ENCODE measurements around the gene CACNB1. TPM values are rescaled to one million over a fixed set of nuclear protein-coding genes. Genes with fewer than 3 reads are reported as not detected.

The CACNB1 gene
- total RNA-seq, 1 donor from 2014 or later: 25.5 TPM

DNA sequence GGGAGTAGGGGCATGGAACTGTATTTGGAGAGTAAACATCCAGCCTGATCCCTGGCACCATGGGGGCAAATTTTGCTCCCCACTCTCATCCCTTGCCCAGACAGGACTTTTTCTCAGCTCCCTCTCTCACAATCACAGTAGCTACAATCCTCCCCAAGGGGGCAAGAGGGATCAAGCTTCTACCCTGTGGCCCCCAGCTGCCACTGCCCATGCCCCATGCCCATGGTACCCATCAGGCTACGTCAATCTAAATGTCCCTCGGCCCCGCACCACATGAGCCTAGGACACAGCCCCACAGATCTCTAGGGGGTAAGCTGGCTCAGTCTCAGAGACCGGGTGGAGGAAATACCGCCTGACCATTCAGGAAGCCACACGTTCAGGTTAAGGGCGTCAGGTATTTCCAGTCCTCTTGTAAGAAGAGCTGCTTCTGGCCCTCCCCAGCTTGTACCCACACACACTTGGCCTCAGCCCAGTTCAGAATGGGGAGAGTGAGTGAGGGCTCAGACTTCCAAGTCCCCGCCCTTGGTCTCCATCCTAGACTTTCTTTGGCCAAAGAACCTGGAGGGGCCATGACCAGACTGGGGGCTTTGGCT lies 1.8 kb downstream of the CACNB1 start:
- peak overlapping the region; percentile 80 for H3K4me3 Mint-ChIP-seq (ENCODE audit: unreplicated experiment)
- peaks cover 52% of the 10 kb centered on the region for H3K4me1 Mint-ChIP-seq (ENCODE audit: low read depth)
- H3K27ac Mint-ChIP-seq (ENCODE audit: unreplicated experiment): peak overlapping the region; percentile 83
- no peak for DNase-seq (ENCODE audit: low spot score)
- peaks cover 16% of the 10 kb centered on the region for H3K36me3 Mint-ChIP-seq (ENCODE audit: low read depth)
- no peak for TF ChIP-seq CTCF (IDR thresholded peaks at IDR 0.05)
- H3K27me3 Mint-ChIP-seq (ENCODE audit: low read depth): no peaks in the 10 kb centered on the region
- H3K9me3 Mint-ChIP-seq (ENCODE audit: low read depth): no peaks in the 10 kb centered on the region

GRCh38 chr17:39194985-39195524 lies 2.4 kb downstream of the CACNB1 start:
- peaks cover 48% of the 10 kb centered on the region for H3K4me1 Mint-ChIP-seq (ENCODE audit: low read depth)
- no peaks in the 10 kb centered on the region for H3K27me3 Mint-ChIP-seq (ENCODE audit: low read depth)
- peak overlapping the region; percentile 83 for H3K27ac Mint-ChIP-seq (ENCODE audit: unreplicated experiment)
- peaks cover 14% of the 10 kb centered on the region for H3K36me3 Mint-ChIP-seq (ENCODE audit: low read depth)
- H3K9me3 Mint-ChIP-seq (ENCODE audit: low read depth): no peaks in the 10 kb centered on the region
- DNase-seq (ENCODE audit: low spot score): no peak
- peak overlapping the region; percentile 80 for H3K4me3 Mint-ChIP-seq (ENCODE audit: unreplicated experiment)
- no peak for TF ChIP-seq CTCF (IDR thresholded peaks at IDR 0.05)

DNA sequence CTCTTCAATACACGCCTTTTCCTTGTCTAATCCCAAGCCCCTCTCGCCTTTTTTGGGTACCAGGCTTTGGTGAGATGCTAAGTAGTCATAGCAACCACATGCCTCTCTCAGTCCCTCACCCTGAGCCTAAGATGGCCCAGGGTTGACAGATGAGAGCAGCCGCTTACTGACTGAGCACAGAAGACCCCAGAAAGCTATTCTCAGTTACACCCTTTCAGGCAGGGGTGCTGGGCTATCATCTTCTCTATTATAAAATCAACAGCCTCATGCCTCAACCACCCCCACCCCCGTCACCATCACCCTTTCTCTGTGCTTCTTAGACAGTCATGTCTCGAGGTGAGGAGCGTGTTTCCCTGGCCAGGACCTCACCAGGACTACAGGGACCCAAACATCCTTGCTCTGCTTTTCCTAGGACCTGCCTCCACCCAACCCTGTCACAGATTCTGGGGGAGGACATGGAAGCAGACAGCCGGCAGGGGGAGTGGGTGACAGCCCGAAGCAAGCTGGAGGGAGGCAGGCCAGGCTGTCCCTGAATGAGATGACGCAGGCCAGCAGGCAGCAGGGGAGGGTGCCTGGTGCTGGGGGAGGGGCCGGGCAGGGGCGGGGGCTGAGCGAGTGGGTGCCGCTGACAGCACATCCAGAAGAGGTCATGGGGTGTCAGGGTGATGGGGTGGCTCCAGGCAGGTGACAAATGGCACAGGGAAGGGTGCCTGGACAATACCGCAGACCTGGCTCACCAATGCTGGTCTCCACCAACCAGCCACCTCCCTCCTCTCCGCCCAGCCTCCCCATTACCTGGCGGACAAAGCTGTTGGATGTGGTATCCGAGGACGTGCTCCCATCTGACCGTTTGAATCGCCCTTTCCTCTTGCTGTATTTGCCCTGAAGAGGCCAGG lies 3.1 kb downstream of the CACNB1 start:
- no peaks in the 10 kb centered on the region for H3K9me3 Mint-ChIP-seq (ENCODE audit: low read depth)
- H3K36me3 Mint-ChIP-seq (ENCODE audit: low read depth): peaks cover 14% of the 10 kb centered on the region
- peak overlapping the region; percentile 45 for H3K4me3 Mint-ChIP-seq (ENCODE audit: unreplicated experiment)
- peak; percentile 71 for TF ChIP-seq CTCF (IDR thresholded peaks at IDR 0.05)
- DNase-seq (ENCODE audit: low spot score): no peak
- H3K27me3 Mint-ChIP-seq (ENCODE audit: low read depth): no peaks in the 10 kb centered on the region
- peaks cover 40% of the 10 kb centered on the region for H3K4me1 Mint-ChIP-seq (ENCODE audit: low read depth)
- peak overlapping the region; percentile 62 for H3K27ac Mint-ChIP-seq (ENCODE audit: unreplicated experiment)

GRCh38 chr17:39193346-39193745 lies 4.1 kb downstream of the CACNB1 start:
- H3K36me3 Mint-ChIP-seq (ENCODE audit: low read depth): peaks cover 15% of the 10 kb centered on the region
- H3K9me3 Mint-ChIP-seq (ENCODE audit: low read depth): no peaks in the 10 kb centered on the region
- no peak for TF ChIP-seq CTCF (IDR thresholded peaks at IDR 0.05)
- no peaks in the 10 kb centered on the region for H3K27me3 Mint-ChIP-seq (ENCODE audit: low read depth)
- no peak overlapping the region for H3K4me3 Mint-ChIP-seq (ENCODE audit: unreplicated experiment)
- no peak overlapping the region for H3K27ac Mint-ChIP-seq (ENCODE audit: unreplicated experiment)
- DNase-seq (ENCODE audit: low spot score): no peak
- H3K4me1 Mint-ChIP-seq (ENCODE audit: low read depth): peaks cover 39% of the 10 kb centered on the region

DNA sequence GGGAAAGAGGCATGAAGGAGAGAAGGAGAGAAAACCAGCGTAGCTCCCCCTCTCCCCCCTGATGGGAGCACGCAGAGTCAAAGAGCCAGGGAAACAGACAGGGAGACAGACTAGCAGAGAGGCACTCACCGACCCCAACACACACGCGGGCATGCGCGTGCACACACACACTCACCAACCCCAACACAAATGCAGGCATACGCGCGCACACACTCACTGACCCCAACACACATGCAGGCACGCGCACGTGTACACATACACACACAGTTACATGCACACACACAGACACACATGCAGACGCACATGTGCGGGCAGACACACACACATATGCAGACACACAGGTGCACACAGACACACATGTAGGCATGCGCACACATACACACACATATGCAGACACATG lies 4.6 kb downstream of the CACNB1 start:
- H3K4me1 Mint-ChIP-seq (ENCODE audit: low read depth): peaks cover 34% of the 10 kb centered on the region
- no peak overlapping the region for H3K4me3 Mint-ChIP-seq (ENCODE audit: unreplicated experiment)
- TF ChIP-seq CTCF (IDR thresholded peaks at IDR 0.05): no peak
- peaks cover 15% of the 10 kb centered on the region for H3K36me3 Mint-ChIP-seq (ENCODE audit: low read depth)
- no peaks in the 10 kb centered on the region for H3K9me3 Mint-ChIP-seq (ENCODE audit: low read depth)
- no peaks in the 10 kb centered on the region for H3K27me3 Mint-ChIP-seq (ENCODE audit: low read depth)
- no peak for DNase-seq (ENCODE audit: low spot score)
- H3K27ac Mint-ChIP-seq (ENCODE audit: unreplicated experiment): peak overlapping the region; percentile 73

All from chondrocyte (in vitro differentiated cells).